Parathyroid adenoma (tissue), 2 donors: ENCODE data around the gene CD300A.

ENCODE experiments used
- H2AFZ ChIP-seq: fragments of 300-600 bp; sonication (generic); one replicate; pipeline ENCODE4 v1.7.0; 2017; ENCODE audit warnings: antibody characterized with exemption, mild to moderate bottlenecking
- H3K27ac ChIP-seq: fragments of 300-600 bp; sonication (generic); one replicate; pipeline ENCODE4 v1.7.0; 2017
- H3K27me3 ChIP-seq: fragments of 300-600 bp; sonication (generic); one replicate; pipeline ENCODE4 v1.7.0; 2017; ENCODE audit warnings: low read length; ENCODE audit not compliant: control insufficient read depth, insufficient read depth
- H3K36me3 ChIP-seq: fragments of 300-600 bp; sonication (generic); one replicate; pipeline ENCODE4 v1.7.0; 2017; ENCODE audit warnings: low read length; ENCODE audit not compliant: control insufficient read depth, insufficient read depth
- H3K4me1 ChIP-seq: fragments of 300-600 bp; sonication (generic); one replicate; pipeline ENCODE4 v1.7.0; 2017; ENCODE audit warnings: control low read depth
- H3K4me2 ChIP-seq: fragments of 300-600 bp; sonication (generic); one replicate; pipeline ENCODE4 v1.7.0; 2017; ENCODE audit warnings: low read length
- H3K4me3 ChIP-seq: fragments of 300-600 bp; sonication (generic); one replicate; pipeline ENCODE4 v1.7.0; 2017; ENCODE audit warnings: low read depth, low read length
- H3K79me2 ChIP-seq: fragments of 300-600 bp; sonication (generic); one replicate; pipeline ENCODE4 v1.7.0; 2017; ENCODE audit warnings: control low read depth
- H3K9ac ChIP-seq: fragments of 300-600 bp; sonication (generic); one replicate; pipeline ENCODE4 v1.7.0; 2017; ENCODE audit warnings: mild to moderate bottlenecking
- H3K9me3 ChIP-seq: fragments of 300-600 bp; sonication (generic); one replicate; pipeline ENCODE4 v1.7.0; 2017; ENCODE audit warnings: low read length; ENCODE audit not compliant: control insufficient read depth
- CTCF ChIP-seq: fragments of 300-600 bp; sonication (generic); IDR thresholded peaks from one replicate; pipeline ENCODE4 v1.7.0; 2017; ENCODE audit warnings: antibody characterized with exemption, mild to moderate bottlenecking
- donor health status: primary hyperparathyroidism.

CD300A gene

GRCh38 chr17:74460241-74460640 lies 6.2 kb upstream of the CD300A start:
- no peak overlapping the region for H3K27ac ChIP-seq
- no peak overlapping the region for H3K9ac ChIP-seq
- no peak for TF ChIP-seq CTCF

GRCh38 chr17:74460996-74461395 lies 5.4 kb upstream of the CD300A start:
- H3K4me1 ChIP-seq = peaks cover 6% of the 10 kb centered on the region
- TF ChIP-seq CTCF = no peak

More at GRCh38 chr17:74460241-74460640, 6.2 kb upstream of the CD300A start:
- no peak overlapping the region for H3K4me3 ChIP-seq
- no peaks in the 10 kb centered on the region for H3K9me3 ChIP-seq
- H2AFZ ChIP-seq = no peak overlapping the region
- H3K79me2 ChIP-seq = no peaks in the 10 kb centered on the region
- peaks cover 6% of the 10 kb centered on the region for H3K4me1 ChIP-seq
- H3K36me3 ChIP-seq = no peaks in the 10 kb centered on the region
- H3K4me2 ChIP-seq = no peak overlapping the region
- no peaks in the 10 kb centered on the region for H3K27me3 ChIP-seq

GRCh38 chr17:74461611-74462010 lies 4.8 kb upstream of the CD300A start:
- Histone ChIP-seq H3K36me3 (no peaks in the 10 kb centered on the region), H3K4me1 (peaks cover 6% of the 10 kb centered on the region), H3K4me2 (no peak overlapping the region), H3K27ac (no peak overlapping the region), H3K4me3 (no peak overlapping the region), H3K9ac (no peak overlapping the region), H3K27me3 (no peaks in the 10 kb centered on the region), H3K79me2 (no peaks in the 10 kb centered on the region), H3K9me3 (no peaks in the 10 kb centered on the region), H2AFZ (no peak overlapping the region)
- TF ChIP-seq CTCF = no peak

More at GRCh38 chr17:74460996-74461395, 5.4 kb upstream of the CD300A start:
- no peaks in the 10 kb centered on the region for H3K36me3 ChIP-seq
- H3K4me3 ChIP-seq = no peak overlapping the region
- no peak overlapping the region for H3K27ac ChIP-seq
- no peaks in the 10 kb centered on the region for H3K27me3 ChIP-seq
- no peak overlapping the region for H3K4me2 ChIP-seq
- no peaks in the 10 kb centered on the region for H3K9me3 ChIP-seq
- H2AFZ ChIP-seq = no peak overlapping the region
- no peaks in the 10 kb centered on the region for H3K79me2 ChIP-seq
- H3K9ac ChIP-seq = no peak overlapping the region

- TF ChIP-seq CTCF = no peak
- no peak overlapping the region for H3K27ac ChIP-seq
- no peaks in the 10 kb centered on the region for H3K9me3 ChIP-seq
- no peaks in the 10 kb centered on the region for H3K36me3 ChIP-seq
- no peaks in the 10 kb centered on the region for H3K4me1 ChIP-seq
- H3K4me3 ChIP-seq = no peak overlapping the region
- H3K27me3 ChIP-seq = no peaks in the 10 kb centered on the region
- H3K9ac ChIP-seq = no peak overlapping the region
- no peak overlapping the region for H2AFZ ChIP-seq
- no peak overlapping the region for H3K4me2 ChIP-seq
- H3K79me2 ChIP-seq = no peaks in the 10 kb centered on the region
Measured at GRCh38 chr17:74464730-74465377, 1.6 kb upstream of the CD300A start.
